Prostate gland (tissue), 2 donors: Measurements from ENCODE around the gene EEF1AKMT2.

Source experiments
- CTCF ChIP-seq, 4 experiments: fragments of 200-600 bp in 2 of 4; fragments of 450-650 bp in 2 of 4; sonication (generic) in 2 of 4; IDR thresholded peaks; 1 replicate in 3 of 4; 2 replicates in 1 of 4; pipeline ENCODE4 v1.5.1; 2016 to 2019; ENCODE audit warnings: antibody characterized with exemption in 4 of 4, mild to moderate bottlenecking in 2 of 4, moderate library complexity in 2 of 4
- POLR2A ChIP-seq: fragments of 450-650 bp; IDR thresholded peaks from one replicate; pipeline ENCODE4 v1.6.1; 2016; ENCODE audit warnings: antibody characterized with exemption, mild to moderate bottlenecking
- POLR2AphosphoS5 ChIP-seq: sonication (generic); formaldehyde crosslinking; IDR thresholded peaks from one replicate; pipeline ENCODE4 v1.6.1; 2017; ENCODE audit warnings: antibody characterized with exemption

GRCh38 chr10:124739119-124739921 lies 52.4 kb downstream of the EEF1AKMT2 start:
- no peak for TF ChIP-seq CTCF (IDR thresholded peaks at IDR 0.05)
- TF ChIP-seq POLR2A = no peak
- TF ChIP-seq POLR2AphosphoS5 = no peak
